NT2/D1 (cell line): ENCODE measurements around the gene MYH1.

Experiments used
- YY1 ChIP-seq: IDR thresholded peaks from 2 replicates; pipeline ENCODE4 v1.6.1; 2011; ENCODE audit not compliant: insufficient read length, insufficient read depth
- ZNF274 ChIP-seq: IDR thresholded peaks from 2 replicates; pipeline ENCODE4 v1.6.1; 2011; ENCODE audit warnings: mild to moderate bottlenecking, low read depth, low read length

GRCh38 chr17:10563991-10564660, 45.8 kb upstream of the MYH1 start:
- TF ChIP-seq ZNF274 (no peak), YY1 (no peak)
